GM12875 (cell line): ENCODE measurements around the gene SLC7A6.

ENCODE experiments used
- H3K4me3 ChIP-seq: one replicate; pipeline ENCODE4 v1.5.1; 2011; ENCODE audit warnings: low read depth, low read length, control low read depth
- CTCF ChIP-seq: IDR thresholded peaks from 2 replicates; pipeline ENCODE4 v1.5.1; 2011; ENCODE audit warnings: low read depth, mild to moderate bottlenecking, control low read depth, inconsistent platforms, low read length, moderate library complexity, borderline replicate concordance; ENCODE audit not compliant: insufficient read depth

SLC7A6 gene

DNA sequence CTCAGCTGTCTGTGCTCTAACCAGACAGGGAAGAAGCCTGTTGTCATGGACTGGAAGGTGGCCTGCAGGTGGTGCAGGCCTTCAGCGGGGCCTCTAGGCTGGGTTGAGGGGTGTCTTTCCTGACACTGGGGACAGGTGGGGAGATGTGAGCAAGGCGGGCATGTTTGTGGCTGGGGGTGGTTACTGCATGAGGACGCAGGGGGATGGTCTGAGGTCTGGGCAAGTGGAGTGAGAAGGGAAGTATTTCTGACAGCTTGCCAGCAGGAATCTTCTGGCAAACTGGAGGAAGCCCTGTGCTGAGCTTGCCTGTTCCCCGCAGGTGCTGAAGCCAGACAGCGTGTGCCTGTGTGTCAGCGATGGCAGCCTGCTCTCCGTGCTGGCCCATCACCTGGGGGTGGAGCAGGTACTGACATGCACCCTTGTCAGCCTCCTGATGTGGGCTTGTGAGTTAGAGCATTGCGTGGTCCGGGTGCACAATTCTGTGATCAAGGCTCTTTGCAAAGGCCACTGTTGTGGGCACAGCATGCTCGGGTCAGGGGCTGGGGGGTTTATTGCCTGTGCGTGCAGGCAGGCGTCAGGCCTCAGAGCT lies 82.7 kb downstream of the SLC7A6 start:
- H3K4me3 ChIP-seq = no peak overlapping the region
- no peak for TF ChIP-seq CTCF

DNA sequence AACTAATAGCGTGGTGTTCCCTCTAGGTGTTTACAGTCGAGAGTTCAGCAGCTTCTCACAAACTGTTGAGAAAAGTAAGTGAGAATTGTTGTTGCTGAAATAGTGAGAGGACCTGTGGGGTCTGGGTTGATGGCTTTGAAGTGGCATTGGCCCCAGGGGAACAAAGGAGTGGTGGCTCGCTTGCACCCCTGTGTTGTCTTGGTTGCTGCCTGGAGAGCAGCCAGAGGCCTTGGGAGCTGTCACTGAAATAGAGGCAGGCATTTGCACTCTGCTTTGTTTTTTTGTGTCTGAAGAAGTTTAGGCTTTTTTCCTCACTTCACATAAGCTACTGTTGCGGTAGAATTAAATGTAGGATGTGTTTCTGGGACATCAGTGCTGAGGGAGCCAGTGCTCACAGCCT lies 83.3 kb downstream of the SLC7A6 start:
- H3K4me3 ChIP-seq = no peak overlapping the region
- no peak for TF ChIP-seq CTCF

- H3K4me3 ChIP-seq = no peak overlapping the region
- no peak for TF ChIP-seq CTCF
Observed at GRCh38 chr16:68348639-68349445, 84.5 kb downstream of the SLC7A6 start.

DNA sequence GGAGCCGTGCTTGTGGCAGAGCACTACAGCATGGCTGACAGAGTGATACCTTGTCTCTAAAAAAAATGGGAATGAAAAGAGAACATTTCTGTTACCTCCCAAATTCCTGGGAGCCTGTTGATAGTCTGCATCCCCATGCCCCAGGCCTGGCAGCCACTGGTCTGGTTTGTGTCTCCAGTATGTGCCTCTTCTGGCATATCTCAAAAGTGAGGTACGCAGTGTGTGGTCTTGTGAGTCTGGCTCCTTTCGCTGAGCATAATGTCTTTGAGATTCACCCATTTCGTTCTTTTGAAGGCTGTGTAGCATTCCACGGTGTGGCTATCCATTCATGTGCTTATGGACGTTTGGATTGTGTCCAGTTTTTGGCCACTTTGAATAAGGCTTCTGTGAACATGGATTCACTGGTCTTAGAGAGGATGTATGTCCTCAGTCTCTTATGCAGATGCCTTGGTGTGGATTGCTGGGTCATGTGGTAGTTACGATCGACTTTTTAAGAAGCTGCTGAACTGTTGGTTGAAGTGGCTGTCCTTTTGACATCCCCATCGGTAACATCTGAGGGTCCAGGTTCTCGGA lies 85.6 kb downstream of the SLC7A6 start:
- no peak overlapping the region for H3K4me3 ChIP-seq
- no peak for TF ChIP-seq CTCF

GRCh38 chr16:68350813-68351350 lies 86.6 kb downstream of the SLC7A6 start:
- TF ChIP-seq CTCF = no peak
- no peak overlapping the region for H3K4me3 ChIP-seq
